Neural cell (in vitro differentiated cells): ENCODE measurements around the gene POLR2B.

Experiments used
- EP300 ChIP-seq: fragments of 450-650 bp; conservative IDR thresholded peaks from 2 replicates; pipeline ENCODE4 v1.6.1; 2014; ENCODE audit warnings: antibody characterized with exemption, mild to moderate bottlenecking, moderate library complexity; ENCODE audit not compliant: poor library complexity, severe bottlenecking
- EZH2 ChIP-seq: fragments of 200-600, 300-800 bp; shearing (Covaris generic), sonication (generic); IDR thresholded peaks from 2 replicates; pipeline ENCODE4 v1.6.1; 2014; ENCODE audit warnings: antibody characterized with exemption, low read length, borderline replicate concordance, mild to moderate bottlenecking; ENCODE audit not compliant: insufficient read depth, poor library complexity, severe bottlenecking
- MXI1 ChIP-seq: fragments of 450-650 bp; conservative IDR thresholded peaks from 2 replicates; pipeline ENCODE4 v1.6.1; 2014; ENCODE audit warnings: antibody characterized with exemption, mild to moderate bottlenecking; ENCODE audit not compliant: poor library complexity, severe bottlenecking
- POLR2AphosphoS5 ChIP-seq: IDR thresholded peaks from 2 replicates; pipeline ENCODE4 v1.6.1; 2012
- RAD21 ChIP-seq: fragments of 450-650 bp; conservative IDR thresholded peaks from 2 replicates; pipeline ENCODE4 v1.6.1; 2014; ENCODE audit warnings: antibody characterized with exemption, mild to moderate bottlenecking, moderate library complexity
- SMC3 ChIP-seq: fragments of 450-650 bp; conservative IDR thresholded peaks from 2 replicates; pipeline ENCODE4 v1.6.1; 2014; ENCODE audit warnings: antibody characterized with exemption, mild to moderate bottlenecking, moderate library complexity; ENCODE audit not compliant: poor library complexity
- TAF1 ChIP-seq: IDR thresholded peaks from 2 replicates; pipeline ENCODE4 v1.6.1; 2012; ENCODE audit warnings: low read depth
- TF ChIP-seq, protein P1 (sequence below): fragments of 450-650 bp; IDR thresholded peaks from 2 replicates; pipeline ENCODE4 v1.5.1; 2014; ENCODE audit warnings: antibody characterized with exemption, mild to moderate bottlenecking, moderate library complexity; ENCODE audit not compliant: poor library complexity, severe bottlenecking
- TF ChIP-seq, protein P2 (sequence below): IDR thresholded peaks from 2 replicates; pipeline ENCODE4 v1.6.1; 2012; ENCODE audit warnings: borderline replicate concordance

DNA sequence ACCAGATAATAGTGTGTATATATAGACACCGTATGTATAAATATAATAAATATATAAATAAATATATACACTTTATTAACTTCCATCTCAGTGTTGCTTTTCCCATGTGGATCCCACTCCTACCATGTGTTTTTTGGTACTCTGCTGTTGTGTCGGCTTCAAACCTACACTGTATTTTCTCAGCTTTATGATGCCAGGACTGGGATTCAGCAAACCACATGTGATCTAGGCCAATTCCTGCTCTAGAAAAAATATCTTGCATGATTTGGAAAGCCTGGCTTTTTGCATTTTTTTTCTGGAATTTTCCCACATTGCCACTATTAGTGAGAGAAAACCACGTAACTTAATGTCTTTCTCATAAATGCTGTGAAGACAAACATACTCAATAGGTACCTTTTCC lies 55.8 kb downstream of the POLR2B start:
- TF ChIP-seq POLR2AphosphoS5 (no peak), EZH2 (no peak), EP300 (no peak), TAF1 (no peak), MXI1 (no peak), RAD21 (no peak), SMC3 (no peak)
- TF ChIP-seq, protein P1, sequence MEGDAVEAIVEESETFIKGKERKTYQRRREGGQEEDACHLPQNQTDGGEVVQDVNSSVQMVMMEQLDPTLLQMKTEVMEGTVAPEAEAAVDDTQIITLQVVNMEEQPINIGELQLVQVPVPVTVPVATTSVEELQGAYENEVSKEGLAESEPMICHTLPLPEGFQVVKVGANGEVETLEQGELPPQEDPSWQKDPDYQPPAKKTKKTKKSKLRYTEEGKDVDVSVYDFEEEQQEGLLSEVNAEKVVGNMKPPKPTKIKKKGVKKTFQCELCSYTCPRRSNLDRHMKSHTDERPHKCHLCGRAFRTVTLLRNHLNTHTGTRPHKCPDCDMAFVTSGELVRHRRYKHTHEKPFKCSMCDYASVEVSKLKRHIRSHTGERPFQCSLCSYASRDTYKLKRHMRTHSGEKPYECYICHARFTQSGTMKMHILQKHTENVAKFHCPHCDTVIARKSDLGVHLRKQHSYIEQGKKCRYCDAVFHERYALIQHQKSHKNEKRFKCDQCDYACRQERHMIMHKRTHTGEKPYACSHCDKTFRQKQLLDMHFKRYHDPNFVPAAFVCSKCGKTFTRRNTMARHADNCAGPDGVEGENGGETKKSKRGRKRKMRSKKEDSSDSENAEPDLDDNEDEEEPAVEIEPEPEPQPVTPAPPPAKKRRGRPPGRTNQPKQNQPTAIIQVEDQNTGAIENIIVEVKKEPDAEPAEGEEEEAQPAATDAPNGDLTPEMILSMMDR, result no peak
- TF ChIP-seq, protein P2, sequence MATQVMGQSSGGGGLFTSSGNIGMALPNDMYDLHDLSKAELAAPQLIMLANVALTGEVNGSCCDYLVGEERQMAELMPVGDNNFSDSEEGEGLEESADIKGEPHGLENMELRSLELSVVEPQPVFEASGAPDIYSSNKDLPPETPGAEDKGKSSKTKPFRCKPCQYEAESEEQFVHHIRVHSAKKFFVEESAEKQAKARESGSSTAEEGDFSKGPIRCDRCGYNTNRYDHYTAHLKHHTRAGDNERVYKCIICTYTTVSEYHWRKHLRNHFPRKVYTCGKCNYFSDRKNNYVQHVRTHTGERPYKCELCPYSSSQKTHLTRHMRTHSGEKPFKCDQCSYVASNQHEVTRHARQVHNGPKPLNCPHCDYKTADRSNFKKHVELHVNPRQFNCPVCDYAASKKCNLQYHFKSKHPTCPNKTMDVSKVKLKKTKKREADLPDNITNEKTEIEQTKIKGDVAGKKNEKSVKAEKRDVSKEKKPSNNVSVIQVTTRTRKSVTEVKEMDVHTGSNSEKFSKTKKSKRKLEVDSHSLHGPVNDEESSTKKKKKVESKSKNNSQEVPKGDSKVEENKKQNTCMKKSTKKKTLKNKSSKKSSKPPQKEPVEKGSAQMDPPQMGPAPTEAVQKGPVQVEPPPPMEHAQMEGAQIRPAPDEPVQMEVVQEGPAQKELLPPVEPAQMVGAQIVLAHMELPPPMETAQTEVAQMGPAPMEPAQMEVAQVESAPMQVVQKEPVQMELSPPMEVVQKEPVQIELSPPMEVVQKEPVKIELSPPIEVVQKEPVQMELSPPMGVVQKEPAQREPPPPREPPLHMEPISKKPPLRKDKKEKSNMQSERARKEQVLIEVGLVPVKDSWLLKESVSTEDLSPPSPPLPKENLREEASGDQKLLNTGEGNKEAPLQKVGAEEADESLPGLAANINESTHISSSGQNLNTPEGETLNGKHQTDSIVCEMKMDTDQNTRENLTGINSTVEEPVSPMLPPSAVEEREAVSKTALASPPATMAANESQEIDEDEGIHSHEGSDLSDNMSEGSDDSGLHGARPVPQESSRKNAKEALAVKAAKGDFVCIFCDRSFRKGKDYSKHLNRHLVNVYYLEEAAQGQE, result no peak
